ENCODE data around the gene GALNS.

The GALNS gene

DNA sequence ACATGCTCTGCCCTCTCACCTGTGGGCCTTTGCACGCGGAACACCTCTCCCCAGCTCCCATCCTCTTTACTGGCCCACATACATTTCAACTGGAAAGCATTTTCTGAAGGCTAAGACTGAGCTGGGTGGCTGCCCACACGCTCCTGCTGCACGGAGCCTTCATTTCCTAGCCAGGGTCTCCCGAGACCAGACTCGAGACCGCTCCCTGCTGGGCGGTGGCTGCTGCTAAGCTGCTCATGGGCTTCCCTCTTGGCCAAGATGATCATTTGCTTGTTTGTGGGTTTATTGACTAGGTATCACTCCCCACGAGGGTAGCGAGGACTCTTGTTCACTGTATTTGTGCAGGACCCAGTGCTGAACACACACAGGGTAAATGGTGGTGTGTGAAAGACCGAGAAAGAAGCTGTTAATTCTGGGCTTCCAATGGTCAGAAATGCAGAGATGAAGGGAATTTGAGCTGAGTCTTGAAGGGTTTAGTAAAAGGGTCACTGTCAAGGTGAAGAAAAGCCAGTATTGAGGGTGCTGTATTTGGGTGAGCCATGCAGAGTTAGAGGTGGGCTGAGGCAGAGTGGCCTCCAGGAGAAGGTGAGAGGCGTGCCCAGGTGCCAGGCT lies 1.1 kb upstream of the GALNS start:
- peak; percentile 52 to 77 (median 54) for DNase-seq (ENCODE audit: low read depth in 3 of 3)

- no peak for DNase-seq (ENCODE audit: low read depth in 3 of 3)
Observed at GRCh38 chr16:88856122-88856827, 472 bp downstream of the GALNS start.

GRCh38 chr16:88855736-88856121 lies 1.0 kb downstream of the GALNS start:
- no peak for DNase-seq (ENCODE audit: low read depth in 3 of 3)

GRCh38 chr16:88855176-88855575 lies 1.6 kb downstream of the GALNS start:
- no peak for DNase-seq (ENCODE audit: low read depth in 3 of 3)

- DNase-seq (ENCODE audit: low read depth in 3 of 3), result no peak
Observed at GRCh38 chr16:88854306-88855111, 2.2 kb downstream of the GALNS start.

- DNase-seq (ENCODE audit: low read depth in 3 of 3), result no peak
Observed at GRCh38 chr16:88853325-88853941, 3.3 kb downstream of the GALNS start.

DNA sequence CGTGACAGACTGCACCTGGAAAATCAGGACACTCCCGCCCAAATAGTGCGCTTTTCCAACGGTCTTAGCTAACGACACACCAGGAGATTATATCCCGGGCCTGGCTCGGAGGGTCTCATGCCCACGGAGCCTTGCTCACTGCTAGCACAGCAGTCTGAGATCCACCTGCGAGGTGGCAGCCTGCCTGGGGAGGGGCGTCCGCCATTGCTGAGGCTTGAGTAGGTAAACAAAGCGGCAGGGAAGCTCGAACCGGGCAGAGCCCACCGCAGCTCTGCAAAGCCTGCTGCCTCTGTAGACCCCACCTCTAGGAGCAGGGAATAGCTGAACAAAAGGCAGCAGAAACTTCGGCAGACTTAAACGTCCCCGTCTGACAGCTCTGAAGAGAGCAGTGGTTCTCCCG lies 5.1 kb downstream of the GALNS start:
- no peak for DNase-seq (ENCODE audit: low read depth in 3 of 3)

- no peak for DNase-seq (ENCODE audit: low read depth in 3 of 3)
Observed at GRCh38 chr16:88850531-88851199, 6.1 kb downstream of the GALNS start.

GRCh38 chr16:88848557-88848956 lies 8.2 kb downstream of the GALNS start:
- no peak for DNase-seq (ENCODE audit: low read depth in 3 of 3)

- no peak for DNase-seq (ENCODE audit: low read depth in 3 of 3)
Observed at GRCh38 chr16:88847654-88848053, 9.1 kb downstream of the GALNS start.

DNA sequence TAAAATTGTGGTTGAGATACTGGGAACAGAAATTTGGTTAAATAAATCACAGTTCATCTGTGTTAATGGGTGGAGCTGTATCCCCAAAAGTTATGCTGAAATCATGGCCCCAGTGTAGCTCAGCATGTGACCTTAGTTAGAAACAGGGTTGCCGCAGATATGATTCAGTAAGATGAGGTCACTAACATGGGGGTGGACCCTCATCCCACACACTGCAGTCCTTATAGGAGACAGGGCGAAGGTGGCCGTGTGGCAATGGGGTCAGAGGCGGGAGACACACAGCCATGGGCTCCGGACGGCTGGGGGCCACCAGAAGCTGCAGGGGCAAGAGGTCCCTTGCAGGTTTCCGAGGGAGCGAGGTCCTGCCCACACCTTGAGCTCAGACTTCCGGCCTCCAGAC lies 10.7 kb downstream of the GALNS start:
- no peak for DNase-seq (ENCODE audit: low read depth in 3 of 3)

DNA sequence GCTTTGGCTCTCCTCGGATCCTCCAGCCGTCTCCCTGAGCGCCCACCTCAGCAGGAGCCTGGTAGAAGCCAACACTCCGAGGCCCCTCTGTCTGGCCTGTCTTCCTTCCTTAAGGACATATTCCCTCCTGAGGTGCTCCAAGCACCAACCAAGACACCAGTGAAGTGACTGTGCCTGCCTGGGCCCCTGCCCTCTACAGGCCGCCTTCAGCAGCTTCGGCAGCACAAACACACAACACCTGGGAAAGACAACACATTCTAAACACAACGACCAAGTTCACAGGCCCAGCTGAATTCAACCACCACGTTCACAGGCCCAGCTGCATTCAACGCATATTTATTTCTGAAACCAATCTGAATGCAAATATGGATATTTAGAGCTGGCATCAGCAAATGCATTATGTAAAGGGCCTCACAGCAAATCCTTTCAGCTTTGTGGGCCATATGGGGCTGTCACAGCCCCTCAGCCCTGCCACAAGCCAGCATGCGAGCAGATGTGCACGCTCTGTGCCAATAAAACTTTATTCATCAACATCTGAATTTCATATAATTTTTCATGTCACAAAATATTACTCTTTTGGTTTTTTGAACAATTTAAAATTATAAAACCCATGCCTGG lies 12.2 kb downstream of the GALNS start:
- DNase-seq (ENCODE audit: low read depth in 3 of 3), result no peak

DNA sequence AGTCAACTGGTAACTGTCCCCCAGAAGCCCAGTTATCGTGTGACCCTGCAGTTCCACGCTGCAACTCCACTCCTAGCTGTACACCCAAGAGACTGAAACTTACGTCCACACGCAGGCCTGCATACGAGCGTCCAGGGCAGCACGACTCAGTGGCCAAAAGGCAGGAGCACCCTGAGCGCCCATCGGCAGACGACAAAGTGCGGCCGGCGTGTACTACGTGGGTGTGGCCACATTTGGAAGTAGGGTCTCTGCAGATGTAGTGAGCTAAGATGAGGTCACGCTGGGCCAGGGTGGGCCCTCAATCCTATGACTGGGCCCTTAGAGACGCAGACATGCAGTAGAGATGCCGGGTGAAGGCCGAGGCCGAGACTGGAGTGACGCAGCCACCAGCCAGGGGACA lies 13.5 kb downstream of the GALNS start:
- no peak for DNase-seq (ENCODE audit: low read depth in 3 of 3)

- DNase-seq (ENCODE audit: low read depth in 3 of 3), result no peak
Observed at GRCh38 chr16:88842806-88843205, 13.9 kb downstream of the GALNS start.

DNA sequence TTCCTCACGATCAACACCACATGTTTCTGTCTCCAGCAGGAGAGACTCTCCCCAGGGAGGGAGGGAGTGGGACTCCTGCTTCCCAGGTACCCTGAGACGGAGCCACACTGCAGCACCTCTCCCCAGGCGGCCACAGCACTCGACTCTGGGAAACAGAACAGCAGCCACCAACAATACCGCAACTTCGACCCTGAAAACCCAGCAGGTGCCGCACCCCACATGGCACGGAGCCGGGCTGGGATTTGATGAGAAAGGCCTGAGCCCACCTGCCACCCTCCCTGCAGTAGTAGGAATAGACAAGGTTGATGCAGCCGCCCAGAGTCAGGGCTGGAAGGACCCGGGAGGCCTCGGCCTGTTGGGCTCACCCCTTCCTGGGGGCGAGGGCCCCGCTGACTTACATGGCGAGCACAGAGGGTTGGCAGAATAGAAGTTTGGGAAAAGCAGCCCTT lies 14.4 kb downstream of the GALNS start:
- no peak for DNase-seq (ENCODE audit: low read depth in 3 of 3)

- DNase-seq (ENCODE audit: low read depth in 3 of 3), result no peak
Observed at GRCh38 chr16:88841521-88842307, 15.0 kb downstream of the GALNS start.

DNA sequence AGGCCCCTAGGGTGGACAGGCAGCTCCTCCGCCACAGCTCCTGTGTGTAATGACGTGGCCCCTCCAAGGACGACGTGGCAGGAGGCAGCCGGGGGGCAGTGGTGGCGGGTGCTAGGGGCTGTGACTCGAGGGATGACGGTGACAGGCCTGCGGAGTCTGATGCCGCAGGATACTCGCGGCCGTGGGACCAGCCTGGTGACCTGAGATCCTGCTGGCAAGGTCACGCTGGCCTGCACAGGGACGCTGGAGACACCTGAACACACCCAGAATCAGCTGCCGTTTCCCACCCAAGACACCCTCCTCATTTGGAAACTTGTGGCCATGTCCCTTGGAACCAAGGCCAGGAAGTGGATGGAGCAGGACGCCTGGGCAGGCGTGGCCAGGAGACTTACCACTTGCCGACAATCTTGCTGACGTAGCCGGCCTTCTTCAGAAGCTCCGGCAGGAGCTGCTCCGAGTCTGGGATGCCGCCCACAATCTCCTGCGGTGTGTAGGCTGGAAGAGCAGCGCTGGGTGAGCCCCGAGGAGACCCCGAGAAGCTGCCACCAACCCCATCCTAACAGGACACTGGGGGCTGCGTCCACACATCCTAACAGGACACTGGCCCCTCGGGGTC lies 16.0 kb downstream of the GALNS start:
- no peak for DNase-seq (ENCODE audit: low read depth in 3 of 3)

- DNase-seq (ENCODE audit: low read depth in 3 of 3), result no peak
Observed at GRCh38 chr16:88839745-88840599, 16.8 kb downstream of the GALNS start.

DNA sequence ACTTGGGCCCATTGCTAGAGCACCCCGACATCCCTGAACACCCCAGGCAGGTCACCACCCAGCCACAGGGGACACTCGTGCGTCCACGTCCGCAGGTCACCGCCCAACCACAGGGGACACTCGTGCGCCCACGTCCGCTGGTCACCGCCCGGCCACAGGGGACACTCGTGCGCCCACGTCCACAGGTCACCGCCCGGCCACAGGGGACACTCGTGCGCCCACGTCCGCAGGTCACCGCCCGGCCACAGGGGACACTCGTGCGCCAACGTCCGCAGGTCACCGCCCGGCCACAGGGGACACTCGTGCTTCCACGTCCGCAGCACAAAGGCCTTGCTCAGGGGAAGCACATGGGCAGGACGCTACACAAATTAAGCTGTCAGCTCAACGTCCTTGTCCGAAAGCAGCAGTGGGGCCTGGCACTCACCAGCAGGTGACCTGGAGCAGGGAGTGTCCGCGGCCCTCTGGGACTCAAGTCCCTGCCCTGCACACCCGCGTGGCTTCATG lies 17.7 kb downstream of the GALNS start:
- no peak for DNase-seq (ENCODE audit: low read depth in 3 of 3)

Data from stimulated activated CD4-positive, alpha-beta T cell treated with anti-CD3 and anti-CD28 coated beads, TNF-alpha, amount 100 ng/mL, for 24 hours (primary cell).